A673 (cell line): ENCODE results near the gene CATSPERB. TPM values are rescaled to one million over a fixed set of nuclear protein-coding genes. Genes with fewer than 3 reads are reported as not detected.

Experiments used
- BruUV-seq: library from RNA; stranded (reverse); fragments of 400-500 nt; replicated peaks from 2 replicates; lab custom pipeline; 2021; lab: Mats Ljungman, UMichigan
- CTCF ChIA-PET: fragments of 300-600 bp; sonication (Branson Sonifier 250); formaldehyde crosslinking; loops from one replicate; lab custom pipeline; 2022; ENCODE audit warnings: antibody characterized with exemption; lab: Charles Lee
- POLR2A ChIA-PET: fragments of 300-600 bp; sonication (Branson Sonifier 250); formaldehyde crosslinking; loops from one replicate; lab custom pipeline; 2022; ENCODE audit warnings: antibody characterized with exemption; ENCODE audit not compliant: low non-redundant PET; lab: Charles Lee
- DNase-seq: peaks from one replicate; pipeline ENCODE4 v3.0.0-alpha.2; 2015; ENCODE audit warnings: low spot score
- H3K27ac ChIP-seq: fragments of 200-600 bp; sonication (generic); 2 replicates; pipeline ENCODE4 v1.5.1; 2016; ENCODE audit warnings: mixed run types, low read depth, mild to moderate bottlenecking, mixed read lengths, antibody characterized with exemption, low read length; ENCODE audit not compliant: poor library complexity, severe bottlenecking
- H3K27me3 ChIP-seq: fragments of 200-600 bp; sonication (generic); replicated peaks from 2 replicates; pipeline ENCODE4 v1.6.1; 2017; ENCODE audit warnings: mixed run types, low read depth, mild to moderate bottlenecking, mixed read lengths, antibody characterized with exemption, low read length; ENCODE audit not compliant: insufficient read depth, poor library complexity
- H3K36me3 ChIP-seq: fragments of 200-600 bp; sonication (generic); 2 replicates; pipeline ENCODE4 v1.6.1; 2016; ENCODE audit warnings: mixed run types, mild to moderate bottlenecking, mixed read lengths, antibody characterized with exemption, low read length; ENCODE audit not compliant: insufficient read depth, poor library complexity, severe bottlenecking
- H3K4me1 ChIP-seq: fragments of 200-600 bp; sonication (generic); 2 replicates; pipeline ENCODE4 v1.6.1; 2017; ENCODE audit warnings: mixed run types, mild to moderate bottlenecking, mixed read lengths, antibody characterized with exemption, low read length; ENCODE audit not compliant: insufficient read depth, poor library complexity, severe bottlenecking
- H3K4me3 ChIP-seq: fragments of 200-600 bp; sonication (generic); 2 replicates; pipeline ENCODE4 v1.5.1; 2016; ENCODE audit warnings: low read depth, mixed run types, mild to moderate bottlenecking, mixed read lengths, low read length; ENCODE audit not compliant: poor library complexity, severe bottlenecking
- H3K9me3 ChIP-seq: fragments of 200-600 bp; sonication (generic); 2 replicates; pipeline ENCODE4 v1.6.1; 2016; ENCODE audit warnings: mixed run types, low read depth, mild to moderate bottlenecking, mixed read lengths, antibody characterized with exemption, low read length; ENCODE audit not compliant: poor library complexity, severe bottlenecking
- CTCF ChIP-seq: fragments of 300-800, 200-600 bp; sonication (generic); conservative IDR thresholded peaks from 2 replicates; pipeline ENCODE4 v1.5.1; 2017; ENCODE audit warnings: low read depth, mild to moderate bottlenecking, antibody characterized with exemption, low read length, moderate library complexity, mixed read lengths
- EZH2 ChIP-seq: fragments of 200-600 bp; sonication (generic); IDR thresholded peaks from 2 replicates; pipeline ENCODE4 v1.6.1; 2017; ENCODE audit warnings: borderline replicate concordance, low read depth, mild to moderate bottlenecking, mixed read lengths, antibody characterized with exemption, low read length; ENCODE audit not compliant: poor library complexity, severe bottlenecking
- intact Hi-C: fragments of 100-400 bp; cut with micrococcal nuclease; formaldehyde crosslinking; loops from one replicate; pipeline ENCODE4 v1.10.0; 2022; ENCODE audit not compliant: unreplicated experiment
- total RNA-seq: library from RNA; stranded (reverse); gene quantifications from 2 replicates; pipeline ENCODE4 v1.2.3, GENCODE V29; 2021

The CATSPERB gene
- total RNA-seq, 1 experiment from 2014 or later: not detected

GRCh38 chr14:91752961-91753360 lies 21.1 kb upstream of the CATSPERB start:
- POLR2A ChIA-PET: no interaction called here
- Histone ChIP-seq H3K27me3 (peaks cover 2% of the 10 kb centered on the region), H3K4me1 (no peaks in the 10 kb centered on the region), H3K9me3 (no peaks in the 10 kb centered on the region), H3K27ac (no peak overlapping the region), H3K4me3 (no peak overlapping the region), H3K36me3 (no peaks in the 10 kb centered on the region)
- no TSS peak for BruUV-seq
- DNase-seq: peak; percentile 3
- intact Hi-C loops: no loop called here
- TF ChIP-seq CTCF (no peak), EZH2 (no peak)
- CTCF ChIA-PET: no interaction called here

GRCh38 chr14:91751719-91752118 lies 19.8 kb upstream of the CATSPERB start:
- DNase-seq: no peak
- peaks cover 11% of the 10 kb centered on the region for H3K27me3 ChIP-seq
- H3K9me3 ChIP-seq: no peaks in the 10 kb centered on the region
- no peak overlapping the region for H3K4me3 ChIP-seq
- BruUV-seq: no TSS peak
- H3K36me3 ChIP-seq: no peaks in the 10 kb centered on the region
- ChIA-PET CTCF (no interaction called here), POLR2A (no interaction called here)
- TF ChIP-seq EZH2 (no peak), CTCF (no peak)
- no peaks in the 10 kb centered on the region for H3K4me1 ChIP-seq
- no peak overlapping the region for H3K27ac ChIP-seq
- intact Hi-C loops: no loop called here

GRCh38 chr14:91750634-91751198 lies 18.8 kb upstream of the CATSPERB start:
- Histone ChIP-seq H3K4me3 (no peak overlapping the region), H3K36me3 (no peaks in the 10 kb centered on the region), H3K27ac (no peak overlapping the region), H3K9me3 (no peaks in the 10 kb centered on the region), H3K4me1 (no peaks in the 10 kb centered on the region), H3K27me3 (peaks cover 11% of the 10 kb centered on the region)
- TF ChIP-seq EZH2 (no peak), CTCF (no peak)
- intact Hi-C loops: no loop called here
- BruUV-seq: no TSS peak
- DNase-seq: no peak
- CTCF ChIA-PET: no interaction called here
- POLR2A ChIA-PET: no interaction called here
